Lower leg skin (tissue), 3 donors: ENCODE results near the gene SLC7A9.

ENCODE experiments used
- POLR2A ChIP-seq, 2 donors: fragments of 450-650 bp; IDR thresholded peaks; one replicate each; pipeline ENCODE4 v1.6.1; 2016 to 2017; ENCODE audit warnings: antibody characterized with exemption in 2 of 2, mild to moderate bottlenecking in 1 of 2, moderate library complexity in 1 of 2
- TF ChIP-seq, protein P1 (sequence below), 3 donors: fragments of 450-650 bp; IDR thresholded peaks; one replicate each; pipeline ENCODE4 v1.5.1; 2016; ENCODE audit warnings: antibody characterized with exemption in 3 of 3, mild to moderate bottlenecking in 3 of 3, moderate library complexity in 2 of 3

DNA sequence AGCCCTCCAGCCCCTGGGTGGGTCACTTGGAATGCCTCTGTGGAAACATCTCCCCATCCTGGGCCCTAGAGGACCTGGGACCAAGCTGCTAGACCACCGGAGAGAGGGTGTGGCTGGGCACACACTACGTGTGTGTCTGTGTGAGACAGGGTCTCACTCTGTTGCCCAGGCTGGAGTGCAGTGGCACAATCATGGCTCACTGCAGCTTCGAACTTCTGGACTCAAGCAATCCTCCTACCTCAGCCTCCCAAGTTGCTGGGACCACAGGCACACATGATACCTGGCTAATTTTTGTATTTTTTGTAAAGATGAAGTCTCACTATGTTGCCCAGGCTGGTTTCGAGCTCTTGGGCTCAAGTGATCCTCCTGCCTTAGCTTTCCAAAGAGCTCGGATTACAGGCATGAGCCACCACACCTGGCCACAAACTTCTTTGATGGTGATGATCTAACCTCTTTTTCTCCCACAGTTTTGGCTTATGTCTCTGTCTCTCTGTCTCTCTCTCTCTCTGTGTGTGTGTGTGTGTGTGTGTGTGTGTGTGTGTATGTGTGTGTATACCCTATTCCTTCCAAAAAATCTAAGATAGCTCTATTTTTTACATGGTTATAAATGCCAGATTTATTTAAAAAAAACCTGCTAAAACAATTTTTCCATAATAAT, 32.1 kb upstream of the SLC7A9 start:
- TF ChIP-seq, protein P1, sequence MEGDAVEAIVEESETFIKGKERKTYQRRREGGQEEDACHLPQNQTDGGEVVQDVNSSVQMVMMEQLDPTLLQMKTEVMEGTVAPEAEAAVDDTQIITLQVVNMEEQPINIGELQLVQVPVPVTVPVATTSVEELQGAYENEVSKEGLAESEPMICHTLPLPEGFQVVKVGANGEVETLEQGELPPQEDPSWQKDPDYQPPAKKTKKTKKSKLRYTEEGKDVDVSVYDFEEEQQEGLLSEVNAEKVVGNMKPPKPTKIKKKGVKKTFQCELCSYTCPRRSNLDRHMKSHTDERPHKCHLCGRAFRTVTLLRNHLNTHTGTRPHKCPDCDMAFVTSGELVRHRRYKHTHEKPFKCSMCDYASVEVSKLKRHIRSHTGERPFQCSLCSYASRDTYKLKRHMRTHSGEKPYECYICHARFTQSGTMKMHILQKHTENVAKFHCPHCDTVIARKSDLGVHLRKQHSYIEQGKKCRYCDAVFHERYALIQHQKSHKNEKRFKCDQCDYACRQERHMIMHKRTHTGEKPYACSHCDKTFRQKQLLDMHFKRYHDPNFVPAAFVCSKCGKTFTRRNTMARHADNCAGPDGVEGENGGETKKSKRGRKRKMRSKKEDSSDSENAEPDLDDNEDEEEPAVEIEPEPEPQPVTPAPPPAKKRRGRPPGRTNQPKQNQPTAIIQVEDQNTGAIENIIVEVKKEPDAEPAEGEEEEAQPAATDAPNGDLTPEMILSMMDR (IDR thresholded peaks at IDR 0.05), result no peak
- TF ChIP-seq POLR2A (IDR thresholded peaks at IDR 0.05), result no peak
